GM18508 (cell line): ENCODE results near the gene KCND1.
"Not testable (repeated sequence)": the region's sequence is repeated elsewhere in the genome, so short reads cannot be mapped to it uniquely, and the experiment has no call there.

Experiments
- ATAC-seq: cut with Tn5 transposase; IDR thresholded peaks from one replicate; pipeline ENCODE4 v1.9.1; 2021; ENCODE audit warnings: moderate number of reproducible peaks; ENCODE audit not compliant: insufficient read depth, unreplicated experiment

KCND1 gene

DNA sequence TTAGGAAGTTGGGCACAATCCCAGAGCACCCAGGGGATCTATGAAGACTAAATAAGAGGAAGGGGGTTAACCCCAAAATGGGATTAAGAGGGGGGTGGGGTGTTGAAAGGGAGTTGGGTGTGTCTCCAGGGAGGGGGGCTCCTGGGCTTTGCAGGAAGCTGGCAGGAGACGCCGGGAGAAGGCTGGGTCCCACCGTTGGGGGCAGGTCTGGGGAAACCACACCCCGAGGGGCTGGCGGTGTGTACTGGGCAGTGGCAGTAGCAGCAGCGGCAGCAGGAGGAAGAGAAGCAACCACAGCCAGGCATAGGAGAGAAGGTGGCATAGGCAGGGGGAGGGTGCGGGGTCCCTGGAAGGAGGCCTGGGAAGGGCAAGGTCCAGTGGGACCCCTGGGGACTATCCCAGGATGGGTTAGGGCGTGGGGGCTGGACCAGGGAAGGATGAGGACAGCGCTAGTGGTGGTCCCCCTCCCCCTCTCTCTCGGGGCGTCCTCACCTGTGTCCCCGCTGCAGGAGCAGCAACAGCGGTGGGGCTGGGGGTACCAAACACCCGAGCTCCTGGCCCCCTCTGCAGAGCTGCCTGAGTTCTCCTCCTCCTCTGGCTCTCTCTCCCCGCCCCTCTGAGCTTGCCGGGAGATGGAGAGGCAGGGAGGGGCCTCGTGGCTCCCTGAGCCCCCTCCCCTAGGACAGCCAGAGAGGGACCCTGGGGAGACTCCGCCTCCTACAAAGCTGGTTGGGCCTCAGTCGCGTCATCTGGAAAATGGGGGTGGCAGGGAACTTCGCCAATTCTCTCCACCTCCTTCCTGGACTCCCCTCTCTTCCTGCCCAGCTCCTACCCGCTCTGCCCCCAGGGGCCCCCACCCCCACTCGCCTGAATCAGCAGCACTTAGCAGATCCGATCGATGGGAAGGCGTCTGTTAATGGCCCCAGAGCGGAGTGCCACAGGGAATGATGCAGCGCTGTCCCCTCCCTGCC is at the start of gene KCND1:
KCND1 (minus strand) TSS at position 596 of the 971 bp plus-strand sequence. CDS start 1,573 bp downstream, outside the sequence.
- ATAC-seq, result no peak

DNA sequence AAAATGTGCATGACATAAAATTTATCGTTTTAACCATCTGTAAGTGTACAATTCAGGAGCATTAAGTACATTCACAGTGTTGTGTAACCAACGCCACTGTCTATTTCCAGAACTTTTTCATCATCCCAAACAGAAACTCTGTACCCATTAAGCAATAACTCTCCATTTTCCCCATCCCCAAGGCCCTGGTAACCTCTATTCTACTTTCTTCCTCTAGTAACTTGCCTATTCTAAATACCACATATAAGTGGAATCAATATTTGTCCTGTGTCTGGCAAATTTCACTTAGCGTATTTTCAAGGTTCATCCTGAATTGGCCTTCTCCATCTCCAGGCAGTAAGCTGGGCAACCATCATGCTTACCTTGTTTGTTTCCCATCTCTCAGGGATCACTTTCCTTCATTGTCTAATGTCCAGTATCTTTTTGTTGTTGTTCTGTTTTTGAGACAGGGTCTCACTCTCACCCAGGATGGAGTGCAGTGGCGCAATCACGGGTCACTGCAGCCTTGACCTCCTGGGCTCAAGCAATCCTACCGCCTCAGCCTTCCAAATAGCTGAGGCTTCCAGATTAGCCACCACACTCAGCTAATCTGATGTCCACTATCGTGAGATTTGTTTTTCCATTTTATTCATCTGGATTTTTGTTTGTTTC is 48.1 kb upstream of the KCND1 start:
- ATAC-seq, result no peak

DNA sequence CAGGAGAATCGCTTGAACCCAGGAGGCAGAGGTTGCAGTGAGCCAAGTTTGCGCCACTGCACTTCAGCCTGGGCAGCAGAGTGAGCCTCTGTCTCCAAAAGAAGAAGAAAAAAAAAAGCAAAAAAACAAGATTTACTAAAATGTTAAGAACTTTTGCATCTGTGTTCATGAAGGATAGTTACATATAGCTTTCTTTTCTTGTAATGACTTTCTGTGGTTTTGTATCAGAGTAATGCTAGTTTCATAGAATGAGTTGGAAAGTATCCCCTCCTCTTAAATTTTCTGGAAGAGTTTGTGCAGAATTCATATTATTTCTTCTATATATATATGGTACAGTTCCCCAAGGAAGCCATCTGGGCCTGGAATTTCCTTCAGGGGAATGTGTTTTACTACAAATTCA is 47.4 kb upstream of the KCND1 start:
- no peak for ATAC-seq

DNA sequence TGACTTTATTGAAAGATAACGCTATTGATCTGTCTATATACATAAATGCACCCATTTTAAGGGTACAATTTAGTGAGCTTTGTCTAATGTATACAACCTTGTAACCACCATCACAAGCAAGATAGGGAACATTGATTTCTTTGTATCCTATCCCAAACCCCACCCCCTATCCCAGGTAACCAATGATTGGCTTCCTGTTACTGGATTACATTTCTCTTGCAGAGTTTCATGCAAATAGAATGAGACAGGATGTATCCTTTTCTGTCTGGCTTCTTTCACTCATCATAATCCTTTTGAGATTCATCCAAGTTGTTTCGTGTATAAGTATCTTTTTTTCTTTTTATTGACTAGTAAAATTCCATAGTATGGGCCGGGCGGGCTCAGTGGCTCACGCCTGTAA is 32.1 kb upstream of the KCND1 start:
- ATAC-seq, result no peak

DNA sequence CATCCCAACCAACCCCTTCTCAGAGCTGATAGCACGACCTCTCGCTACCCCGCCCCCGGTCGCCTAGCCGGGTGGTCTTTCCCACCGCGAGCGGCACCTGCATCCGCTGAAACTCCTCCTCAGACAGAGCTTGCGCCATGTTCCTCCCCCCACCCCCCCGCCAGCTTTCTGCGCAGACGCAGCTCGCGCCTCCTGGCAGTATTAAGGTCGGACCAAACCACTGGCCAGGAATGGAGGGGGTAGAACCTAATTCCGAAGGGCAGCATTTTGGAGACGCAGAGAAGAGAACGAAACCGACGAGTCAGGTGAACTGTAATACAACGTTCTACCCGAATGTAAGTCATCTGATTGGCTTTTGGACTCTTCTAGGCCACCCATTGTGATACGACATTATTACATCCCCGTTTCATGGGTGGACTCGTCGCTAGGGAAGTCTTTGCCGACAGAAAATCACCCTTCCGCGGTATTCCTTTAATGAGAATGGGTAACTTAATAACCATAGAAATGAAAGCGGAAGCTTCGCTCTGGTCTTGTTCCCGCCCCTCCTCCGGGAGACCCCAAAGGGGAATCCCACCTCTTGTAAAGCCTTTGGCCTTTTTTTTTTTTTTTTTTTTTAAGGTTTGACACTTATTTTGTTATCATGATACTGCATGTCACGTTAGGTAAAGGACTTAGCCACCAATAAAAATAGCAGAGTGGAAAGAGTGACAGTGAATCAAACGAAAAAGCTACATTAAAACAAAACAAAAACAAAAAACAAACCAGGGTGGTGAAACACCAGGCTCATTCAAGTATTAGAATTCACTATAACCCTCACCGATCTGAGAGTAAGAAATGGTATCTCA is 30.7 kb upstream of the KCND1 start, which contains the start of gene GRIPAP1:
GRIPAP1 (minus strand) TSS at position 174 of the 845 bp plus-strand sequence; CDS start at position 139, 35 bp downstream.
- ATAC-seq, result peak; percentile 52

DNA sequence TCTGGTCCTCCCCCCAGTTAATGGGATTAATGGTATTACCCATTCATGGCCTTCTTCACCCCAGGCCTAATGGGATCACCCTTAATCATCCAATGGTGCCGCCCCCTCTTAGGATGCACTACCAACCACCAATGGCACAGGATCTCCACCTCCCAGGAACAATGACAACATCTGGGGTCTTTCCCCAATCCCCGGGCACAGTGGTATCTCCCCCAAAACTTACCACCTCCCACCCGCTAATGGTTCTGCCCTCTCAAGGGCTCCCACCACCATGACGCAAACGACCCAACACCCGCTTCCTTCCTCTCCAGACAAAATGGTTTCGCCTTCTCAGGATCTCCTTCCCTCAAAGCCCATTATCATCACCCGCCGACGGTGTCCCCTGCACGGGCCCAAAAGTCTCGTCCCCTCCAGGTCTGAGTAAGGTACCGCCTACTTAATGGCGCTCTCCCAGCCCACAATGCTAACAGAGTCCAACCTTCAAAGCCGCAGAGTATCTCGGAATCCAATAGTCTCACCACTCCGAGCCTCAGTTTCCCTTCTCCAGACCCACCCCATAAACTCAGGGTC is 30.0 kb upstream of the KCND1 start:
- no peak for ATAC-seq

DNA sequence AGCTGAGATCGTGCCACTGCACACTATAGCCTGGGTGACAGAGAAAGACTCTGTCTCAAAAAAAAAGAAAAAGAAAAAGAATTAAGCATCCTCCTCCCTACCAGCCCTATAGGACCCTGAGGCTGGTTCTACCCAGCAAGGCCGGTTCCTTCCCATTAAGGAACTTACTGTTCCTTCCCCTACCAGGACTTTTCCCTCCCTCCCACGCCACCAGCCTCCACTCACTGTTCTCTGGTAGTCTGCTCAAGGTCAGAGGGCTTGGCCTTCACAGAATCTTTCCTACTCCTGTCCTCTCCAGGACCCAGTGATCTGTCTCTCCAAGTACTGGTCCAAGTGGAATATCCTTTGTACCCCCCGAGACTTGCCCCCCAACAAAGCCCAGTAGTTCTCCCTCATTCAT is 29.0 kb upstream of the KCND1 start:
- no peak for ATAC-seq

DNA sequence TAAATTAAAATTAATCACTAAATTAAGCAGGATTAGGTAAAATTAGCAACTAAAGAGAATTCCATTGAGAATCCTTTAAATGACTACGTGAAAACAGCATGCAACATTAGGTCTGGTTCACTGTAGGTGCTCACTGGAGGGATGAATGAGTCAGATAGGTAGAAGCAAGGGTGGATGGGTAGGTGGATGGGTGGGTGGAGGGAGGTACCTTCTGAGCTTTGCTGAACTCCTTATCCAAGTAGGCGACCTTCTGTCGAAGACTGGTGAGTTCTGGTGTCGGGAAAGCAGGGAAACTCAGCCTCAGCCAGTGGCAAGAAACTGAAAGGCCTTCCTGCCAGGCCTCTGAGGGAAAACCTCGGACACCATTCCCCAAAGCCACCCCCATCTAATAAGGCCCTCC is 27.4 kb upstream of the KCND1 start:
- ATAC-seq, result no peak

DNA sequence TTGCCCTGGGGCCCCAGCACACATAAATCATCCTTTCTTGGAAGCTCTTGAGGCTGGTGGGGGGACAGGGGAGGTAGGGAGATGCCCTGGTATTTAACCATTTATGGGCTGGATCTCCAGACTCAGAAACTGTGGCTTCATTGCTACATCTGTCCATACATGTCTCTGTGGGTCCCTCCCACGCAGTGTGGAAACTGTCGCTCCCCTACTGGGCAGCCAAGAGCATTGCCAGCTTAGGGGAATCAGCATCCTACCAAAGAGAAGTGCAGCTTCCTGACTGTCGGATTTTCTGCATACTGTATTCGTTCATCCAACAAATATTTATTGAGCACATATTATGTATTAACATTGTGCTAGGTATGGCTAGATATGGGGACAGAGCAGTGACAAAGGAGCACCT is 26.7 kb upstream of the KCND1 start:
- ATAC-seq, result no peak

DNA sequence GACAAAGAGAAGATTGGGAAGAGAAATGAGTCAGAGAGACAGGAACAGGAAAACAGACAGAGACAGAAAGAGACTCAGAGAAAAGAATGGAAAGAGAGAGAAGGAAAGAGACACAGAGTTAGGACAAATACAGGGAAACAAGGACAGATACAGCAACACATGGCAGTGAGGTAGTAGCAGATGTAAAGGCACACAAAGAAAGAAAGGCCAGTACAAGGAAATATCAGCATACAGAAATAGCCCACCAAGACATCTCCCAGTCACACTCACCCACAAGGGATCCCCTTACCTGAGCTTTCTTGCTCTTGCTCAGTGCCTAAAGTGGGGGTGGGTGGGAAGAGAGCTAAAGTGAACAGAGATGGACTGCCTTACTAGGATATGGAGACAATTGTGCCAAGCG is 26.2 kb upstream of the KCND1 start:
- ATAC-seq, result no peak

DNA sequence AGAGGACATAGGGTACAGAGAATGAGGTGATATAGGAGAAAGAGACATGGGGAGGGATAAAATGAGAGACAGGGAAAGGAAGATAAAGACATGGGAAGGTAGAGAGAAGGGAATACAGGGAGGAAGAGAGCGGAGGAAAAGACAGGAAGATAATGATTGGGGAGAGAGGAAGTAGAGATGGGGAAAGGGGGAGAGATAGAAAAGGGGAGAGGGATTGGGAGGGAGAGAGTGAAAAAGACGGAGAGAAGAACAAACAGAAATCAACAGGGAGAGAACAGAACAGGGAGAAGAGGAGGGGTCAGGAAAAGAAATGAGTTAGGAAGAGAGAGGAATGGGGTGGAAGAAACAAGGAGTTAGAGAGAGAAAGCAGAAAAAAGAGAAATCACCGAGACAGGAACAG is 25.8 kb upstream of the KCND1 start:
- no peak for ATAC-seq

DNA sequence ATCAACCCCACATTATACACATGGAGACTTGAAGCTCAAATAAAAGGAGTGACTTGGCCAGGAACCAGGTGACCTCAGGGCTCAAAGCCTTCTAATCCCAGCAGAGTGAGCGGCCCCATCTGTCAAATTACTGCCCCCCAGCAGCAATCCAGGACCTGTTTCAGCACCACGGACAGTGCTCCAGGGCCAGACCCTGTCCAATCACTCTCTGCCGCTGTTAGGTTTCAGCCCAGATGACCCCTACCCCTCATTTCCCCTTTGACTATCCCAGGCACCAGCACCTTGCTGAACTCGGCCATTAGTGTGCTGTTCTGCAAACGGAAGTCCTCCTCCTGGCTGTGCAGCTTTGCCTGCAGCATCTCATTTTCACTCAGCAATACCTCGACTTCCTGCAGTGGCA is 25.3 kb upstream of the KCND1 start:
- ATAC-seq, result no peak

DNA sequence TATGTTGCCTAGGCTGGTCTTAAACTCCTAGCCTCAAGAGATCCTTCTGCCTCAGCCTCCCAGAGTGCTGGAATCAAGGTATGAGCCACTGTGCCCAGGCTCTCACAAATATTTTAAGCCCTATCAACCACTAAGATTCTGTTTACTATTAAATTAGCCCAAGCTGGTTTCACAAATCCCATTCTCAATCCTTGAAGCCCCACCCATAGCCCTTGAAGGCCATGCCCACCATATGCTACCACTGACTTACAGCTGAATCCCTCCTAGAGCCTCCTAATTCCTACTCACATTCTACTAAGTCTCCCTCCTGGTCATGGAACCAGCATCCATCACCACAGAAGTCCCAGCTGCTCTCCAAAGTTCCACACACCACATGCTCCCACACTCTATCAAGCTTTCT is 20.7 kb upstream of the KCND1 start:
- ATAC-seq, result no peak

DNA sequence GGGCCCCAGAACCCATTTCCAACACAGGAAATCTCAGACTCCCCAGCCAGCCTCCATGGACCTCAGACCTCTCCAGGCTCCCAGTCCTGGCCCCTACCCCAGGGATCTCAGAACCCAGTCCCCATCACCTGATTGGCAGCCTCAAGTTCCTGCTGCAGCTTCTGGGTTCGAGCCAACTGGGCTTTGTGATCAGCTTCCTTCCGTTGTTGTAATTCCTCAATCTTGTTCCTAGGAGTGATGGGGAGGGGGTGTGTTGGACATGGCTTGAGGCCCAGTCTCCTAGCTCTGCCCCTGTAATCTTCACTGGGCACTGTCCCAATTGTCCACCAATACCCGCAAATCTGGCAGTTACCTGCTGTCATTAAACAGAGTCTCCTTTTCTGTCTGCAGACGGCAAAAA is 17.8 kb upstream of the KCND1 start:
- no peak for ATAC-seq

DNA sequence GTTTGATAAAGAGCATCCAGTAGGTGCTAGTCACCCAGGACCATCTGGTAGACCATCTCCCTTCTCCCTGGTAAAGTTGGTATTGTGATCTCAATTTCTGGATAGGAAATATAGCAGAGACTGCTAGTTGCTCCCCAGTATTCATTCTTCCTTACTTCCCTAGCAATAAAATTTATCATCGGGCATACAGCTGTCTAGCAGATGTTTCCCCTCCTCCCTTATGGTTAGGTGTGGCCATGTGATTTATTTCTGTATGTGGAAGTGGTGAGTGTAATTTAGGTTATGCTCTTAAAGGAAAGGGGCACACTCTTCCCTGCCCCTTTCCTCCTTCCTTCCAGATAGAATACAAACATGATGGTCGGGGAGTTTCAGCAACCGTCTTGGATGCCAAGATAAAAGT is 12.3 kb upstream of the KCND1 start:
- ATAC-seq, result no peak

DNA sequence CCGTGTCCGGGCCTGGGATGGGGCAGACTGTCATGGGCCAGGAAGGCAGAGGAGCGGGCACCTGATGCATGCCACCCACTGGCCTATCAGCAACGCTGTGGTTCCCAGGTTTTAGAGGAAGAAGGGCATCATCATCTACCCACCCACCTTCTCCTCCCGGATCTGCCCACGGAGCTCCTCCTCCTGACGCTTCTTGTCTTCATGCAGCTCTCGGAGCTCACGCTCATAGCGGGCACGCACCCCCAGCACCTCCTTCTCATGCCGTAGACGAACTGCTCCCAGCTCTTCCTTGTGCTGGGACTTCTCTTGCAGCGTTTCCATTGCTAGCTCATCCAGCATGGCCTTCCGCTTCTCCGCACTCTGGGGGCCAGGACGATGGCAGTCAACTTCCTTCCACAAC is 11.4 kb upstream of the KCND1 start:
- ATAC-seq, result no peak

DNA sequence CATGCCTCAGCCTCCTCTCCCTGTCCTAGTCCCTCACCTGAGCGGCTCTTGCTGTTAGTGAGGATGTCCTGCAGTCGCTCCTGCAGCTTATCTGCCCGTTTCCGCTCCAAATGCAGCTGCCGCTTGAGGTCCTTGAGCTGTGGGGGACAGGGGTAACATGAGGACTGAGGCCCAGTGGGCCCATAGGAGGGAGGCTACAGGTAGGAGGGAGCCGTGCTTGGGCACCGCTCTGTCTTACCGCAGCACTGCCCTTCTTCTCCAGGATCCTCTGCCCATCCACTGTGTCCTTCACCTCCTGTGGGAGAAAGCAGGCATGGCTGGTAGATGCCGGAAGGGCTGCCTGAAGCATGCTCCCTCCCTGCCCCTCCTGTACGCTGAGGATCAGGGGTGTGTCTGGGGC is 9.5 kb upstream of the KCND1 start:
- ATAC-seq, result no peak

DNA sequence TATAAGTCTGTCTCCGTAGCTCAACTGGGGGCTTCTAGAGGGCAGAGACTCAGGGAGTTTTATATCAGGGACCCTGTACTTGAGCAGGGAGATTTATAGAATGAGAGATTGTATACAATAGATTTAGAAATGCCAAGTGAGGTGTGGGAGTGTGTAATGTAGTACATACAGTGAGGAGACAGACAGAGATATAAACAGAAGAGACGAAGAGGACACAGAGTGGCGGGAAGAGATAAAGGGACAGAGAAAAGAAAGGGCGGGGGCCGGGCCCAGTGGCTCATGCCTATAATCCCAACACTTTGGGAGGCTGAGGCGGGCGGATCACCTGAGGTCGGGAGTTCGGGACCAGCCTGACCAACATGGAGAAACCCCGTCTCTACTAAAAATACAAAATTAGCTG is 8.7 kb upstream of the KCND1 start:
- not testable (repeated sequence) for ATAC-seq

DNA sequence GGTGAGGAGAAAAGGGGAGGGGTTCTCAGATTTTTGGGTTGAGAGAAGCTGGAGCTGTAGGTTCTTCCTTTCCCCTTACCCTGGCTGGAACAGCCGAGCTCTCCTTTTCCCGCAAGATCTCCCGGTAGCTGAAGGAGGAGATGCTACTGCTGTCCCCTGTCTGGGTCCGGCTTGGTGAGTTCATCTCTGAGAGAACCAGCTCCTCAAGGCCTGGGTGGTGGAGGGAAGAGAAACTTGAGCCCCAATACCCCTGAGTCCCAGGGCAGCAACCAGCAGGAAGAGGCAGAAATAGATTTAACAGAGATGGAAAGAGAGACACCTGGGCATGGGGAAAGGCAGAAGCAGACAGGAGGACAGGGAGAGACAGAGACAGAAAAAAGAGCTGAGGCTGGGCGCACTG is 6.6 kb upstream of the KCND1 start:
- ATAC-seq, result no peak

DNA sequence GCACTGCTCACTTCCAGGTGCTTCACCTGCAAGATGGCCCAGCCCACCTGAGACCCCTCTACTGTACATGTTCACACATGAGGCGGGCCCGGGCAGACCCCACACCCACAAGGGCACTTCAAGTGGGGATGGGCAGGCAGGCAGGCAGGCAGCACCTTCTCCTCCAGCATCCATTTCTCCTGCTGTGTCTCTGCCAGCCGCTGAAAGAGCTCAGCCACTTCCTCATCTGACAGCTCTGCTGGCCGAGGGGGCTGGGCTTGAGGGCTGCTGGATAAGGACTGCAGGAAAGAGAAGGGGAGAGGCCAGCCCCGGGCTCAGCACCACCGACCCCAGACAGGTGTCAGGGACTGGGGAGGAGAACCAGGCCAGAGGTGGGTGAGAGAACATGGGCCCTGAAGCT is 4.4 kb upstream of the KCND1 start:
- ATAC-seq, result no peak
